DND-41 (cell line): ENCODE results near the gene KIF4B.

Experiments
- ATAC-seq: fragments of 200-7000 bp; cut with Tn5 transposase; 3 replicates; pipeline ENCODE4 v1.9.1; 2021; ENCODE audit warnings: low read depth; ENCODE audit not compliant: insufficient read depth
- DNase-seq: peaks from one replicate; pipeline ENCODE4 v3.0.0-alpha.2; 2020
- H2AFZ ChIP-seq: 2 replicates; pipeline ENCODE4 v1.6.0; 2012; ENCODE audit warnings: low read depth, low read length
- H3K27ac ChIP-seq: 2 replicates; pipeline ENCODE4 v1.5.1; 2012; ENCODE audit warnings: low read length, inconsistent platforms
- H3K27me3 ChIP-seq: fragments of 200-600 bp; sonication (generic); 2 replicates; pipeline ENCODE4 v1.6.0; 2012; ENCODE audit warnings: low read length, mild to moderate bottlenecking, inconsistent platforms; ENCODE audit not compliant: insufficient read depth, poor library complexity
- H3K36me3 ChIP-seq: 2 replicates; pipeline ENCODE4 v1.5.1; 2012; ENCODE audit warnings: low read length, inconsistent platforms; ENCODE audit not compliant: insufficient read depth
- H3K4me1 ChIP-seq: 2 replicates; pipeline ENCODE4 v1.5.1; 2012; ENCODE audit warnings: mild to moderate bottlenecking, low read length; ENCODE audit not compliant: insufficient read depth
- H3K4me2 ChIP-seq: 2 replicates; pipeline ENCODE4 v1.6.0; 2012; ENCODE audit warnings: mild to moderate bottlenecking, moderate library complexity, low read length, inconsistent platforms; ENCODE audit not compliant: insufficient read depth
- H3K4me3 ChIP-seq, 2 experiments: fragments of 200-600 bp in 1 of 2; shearing (Covaris generic) in 1 of 2; 2 replicates each; pipeline ENCODE4 v1.5.1; 2012 to 2016; ENCODE audit warnings: inconsistent platforms in 2 of 2, low read length in 2 of 2, mild to moderate bottlenecking in 2 of 2, low read depth in 1 of 2, moderate library complexity in 1 of 2
- H3K79me2 ChIP-seq: 2 replicates; pipeline ENCODE4 v1.6.0; 2012; ENCODE audit warnings: low read length, inconsistent platforms; ENCODE audit not compliant: insufficient read depth
- H3K9ac ChIP-seq: 2 replicates; pipeline ENCODE4 v1.6.0; 2012; ENCODE audit warnings: low read depth, mild to moderate bottlenecking, inconsistent platforms, low read length, moderate library complexity
- H3K9me3 ChIP-seq: 2 replicates; pipeline ENCODE4 v1.5.1; 2012; ENCODE audit warnings: low read length, moderate library complexity, mild to moderate bottlenecking, inconsistent platforms; ENCODE audit not compliant: insufficient read depth, severe bottlenecking
- H4K20me1 ChIP-seq: 2 replicates; pipeline ENCODE4 v1.6.0; 2012; ENCODE audit warnings: low read length; ENCODE audit not compliant: insufficient read depth
- CTCF ChIP-seq: IDR thresholded peaks from 2 replicates; pipeline ENCODE4 v1.5.1; 2012; ENCODE audit warnings: borderline replicate concordance, low read length, moderate library complexity, mild to moderate bottlenecking; ENCODE audit not compliant: poor library complexity, severe bottlenecking; ENCODE audit errors: extremely low read depth
- EZH2 ChIP-seq: IDR thresholded peaks from 3 replicates; pipeline ENCODE4 v1.6.1; 2012; ENCODE audit warnings: borderline replicate concordance, low read depth, mild to moderate bottlenecking, moderate library complexity, low read length, inconsistent platforms; ENCODE audit not compliant: severe bottlenecking

Gene KIF4B

GRCh38 chr5:155021842-155022241 is 8.3 kb downstream of the KIF4B start:
- Histone ChIP-seq H3K27me3 (peaks cover 12% of the 10 kb centered on the region), H3K79me2 (no peaks in the 10 kb centered on the region), H2AFZ (no peak overlapping the region), H3K9ac (no peak overlapping the region), H3K4me3 (no peak overlapping the region), H3K4me1 (no peaks in the 10 kb centered on the region), H3K36me3 (no peaks in the 10 kb centered on the region), H3K27ac (no peak overlapping the region), H3K4me2 (no peak overlapping the region), H4K20me1 (no peaks in the 10 kb centered on the region), H3K9me3 (no peaks in the 10 kb centered on the region)
- ATAC-seq, result no peak
- TF ChIP-seq CTCF (no peak), EZH2 (no peak)
- DNase-seq, result no peak

- no peak for ATAC-seq
- no peak for DNase-seq
- no peak overlapping the region for H3K4me2 ChIP-seq
- H3K79me2 ChIP-seq, result no peaks in the 10 kb centered on the region
- H3K9me3 ChIP-seq, result no peaks in the 10 kb centered on the region
- H3K4me1 ChIP-seq, result no peaks in the 10 kb centered on the region
- H3K27me3 ChIP-seq, result peaks cover 12% of the 10 kb centered on the region
- no peaks in the 10 kb centered on the region for H3K36me3 ChIP-seq
- H3K9ac ChIP-seq, result no peak overlapping the region
- no peak overlapping the region for H3K27ac ChIP-seq
- no peak overlapping the region for H2AFZ ChIP-seq
- TF ChIP-seq EZH2, result no peak
- no peaks in the 10 kb centered on the region for H4K20me1 ChIP-seq
- no peak overlapping the region for H3K4me3 ChIP-seq
These were observed 9.8 kb downstream of the KIF4B start for GRCh38 chr5:155023320-155023719.

GRCh38 chr5:155024015-155024414 is 10.5 kb downstream of the KIF4B start:
- Histone ChIP-seq H3K4me3 (no peak overlapping the region), H3K9ac (no peak overlapping the region), H3K4me2 (no peak overlapping the region), H3K9me3 (no peaks in the 10 kb centered on the region), H3K4me1 (no peaks in the 10 kb centered on the region), H2AFZ (no peak overlapping the region), H3K79me2 (no peaks in the 10 kb centered on the region), H4K20me1 (no peaks in the 10 kb centered on the region), H3K27ac (no peak overlapping the region), H3K27me3 (peaks cover 12% of the 10 kb centered on the region), H3K36me3 (no peaks in the 10 kb centered on the region)
- TF ChIP-seq CTCF (no peak), EZH2 (no peak)
- DNase-seq (no peak), ATAC-seq (no peak)

- Histone ChIP-seq H3K4me2 (no peak overlapping the region), H3K79me2 (no peaks in the 10 kb centered on the region), H4K20me1 (no peaks in the 10 kb centered on the region), H2AFZ (no peak overlapping the region), H3K27me3 (peaks cover 12% of the 10 kb centered on the region), H3K9me3 (no peaks in the 10 kb centered on the region), H3K36me3 (no peaks in the 10 kb centered on the region), H3K9ac (no peak overlapping the region), H3K4me3 (no peak overlapping the region), H3K27ac (no peak overlapping the region), H3K4me1 (no peaks in the 10 kb centered on the region)
- no peak for TF ChIP-seq CTCF
- no peak for TF ChIP-seq EZH2
- ATAC-seq (no peak), DNase-seq (no peak)
These were observed 12.3 kb downstream of the KIF4B start for GRCh38 chr5:155025895-155026294.
